MM.1S (cell line): ENCODE data around the gene MAP3K19.

Source experiments
- DNase-seq: peaks from one replicate; pipeline ENCODE4 v3.0.0-alpha.2; 2015
- H2AFZ ChIP-seq: fragments of 300-600 bp; sonication (generic); 2 replicates; pipeline ENCODE4 v1.6.0; 2016; ENCODE audit warnings: antibody characterized with exemption, low read length
- H3F3A ChIP-seq: fragments of 300-600 bp; sonication (generic); 2 replicates; pipeline ENCODE4 v1.6.1; 2016; ENCODE audit warnings: mild to moderate bottlenecking, antibody characterized with exemption, low read length, moderate library complexity, mixed read lengths; ENCODE audit not compliant: insufficient read depth
- H3K27ac ChIP-seq: fragments of 300-600 bp; sonication (generic); 2 replicates; pipeline ENCODE4 v1.5.1; 2016; ENCODE audit warnings: mild to moderate bottlenecking, low read length
- H3K27me3 ChIP-seq: fragments of 300-600 bp; sonication (generic); replicated peaks from 2 replicates; pipeline ENCODE4 v1.6.0; 2016; ENCODE audit warnings: low read length; ENCODE audit not compliant: insufficient read depth
- H3K36me3 ChIP-seq: fragments of 300-600 bp; sonication (generic); replicated peaks from 2 replicates; pipeline ENCODE4 v1.6.1; 2016; ENCODE audit warnings: mild to moderate bottlenecking, low read length, mixed read lengths; ENCODE audit not compliant: insufficient read depth
- H3K4me1 ChIP-seq: fragments of 300-600 bp; sonication (generic); 2 replicates; pipeline ENCODE4 v1.6.1; 2016; ENCODE audit warnings: low read length, mixed read lengths
- H3K4me2 ChIP-seq: fragments of 300-600 bp; sonication (generic); 2 replicates; pipeline ENCODE4 v1.6.0; 2016; ENCODE audit warnings: low read depth, low read length
- H3K4me3 ChIP-seq: fragments of 300-600 bp; sonication (generic); 2 replicates; pipeline ENCODE4 v1.5.1; 2016; ENCODE audit warnings: low read length, mixed read lengths
- H3K79me2 ChIP-seq: fragments of 300-600 bp; sonication (generic); 2 replicates; pipeline ENCODE4 v1.6.1; 2016; ENCODE audit warnings: mixed run types, low read length, mixed read lengths
- H3K9ac ChIP-seq: fragments of 300-600 bp; sonication (generic); 2 replicates; pipeline ENCODE4 v1.6.1; 2016; ENCODE audit warnings: low read length, mixed read lengths
- H3K9me2 ChIP-seq: fragments of 300-600 bp; sonication (generic); replicated peaks from 2 replicates; pipeline ENCODE4 v1.6.1; 2016; ENCODE audit warnings: mild to moderate bottlenecking, low read length, mixed read lengths; ENCODE audit not compliant: insufficient read depth
- H3K9me3 ChIP-seq: fragments of 300-600 bp; sonication (generic); replicated peaks from 2 replicates; pipeline ENCODE4 v1.6.1; 2016; ENCODE audit warnings: mild to moderate bottlenecking, low read length, mixed read lengths; ENCODE audit not compliant: insufficient read depth
- H4K20me1 ChIP-seq: fragments of 300-600 bp; sonication (generic); 2 replicates; pipeline ENCODE4 v1.6.1; 2016; ENCODE audit warnings: mild to moderate bottlenecking, low read length, moderate library complexity, mixed read lengths; ENCODE audit not compliant: insufficient read depth
- EZH2 ChIP-seq: fragments of 300-600 bp; sonication (generic); optimal IDR thresholded peaks from 2 replicates; pipeline ENCODE3; 2017; ENCODE audit warnings: low read depth, mild to moderate bottlenecking, antibody characterized with exemption, low read length, mixed read lengths
- EZH2phosphoT487 ChIP-seq: fragments of 300-600 bp; sonication (generic); IDR thresholded peaks from 2 replicates; pipeline ENCODE4 v1.6.1; 2018; ENCODE audit warnings: antibody characterized with exemption, low read length
- TF ChIP-seq, protein P1 (sequence below): fragments of 300-600 bp; sonication (generic); IDR thresholded peaks from 2 replicates; pipeline ENCODE4 v1.5.1; 2016; ENCODE audit warnings: antibody characterized with exemption, low read length, mixed read lengths

MAP3K19 gene

GRCh38 chr2:135094508-135094907, 47.3 kb upstream of the MAP3K19 start:
- H2AFZ ChIP-seq: no peak overlapping the region

DNA sequence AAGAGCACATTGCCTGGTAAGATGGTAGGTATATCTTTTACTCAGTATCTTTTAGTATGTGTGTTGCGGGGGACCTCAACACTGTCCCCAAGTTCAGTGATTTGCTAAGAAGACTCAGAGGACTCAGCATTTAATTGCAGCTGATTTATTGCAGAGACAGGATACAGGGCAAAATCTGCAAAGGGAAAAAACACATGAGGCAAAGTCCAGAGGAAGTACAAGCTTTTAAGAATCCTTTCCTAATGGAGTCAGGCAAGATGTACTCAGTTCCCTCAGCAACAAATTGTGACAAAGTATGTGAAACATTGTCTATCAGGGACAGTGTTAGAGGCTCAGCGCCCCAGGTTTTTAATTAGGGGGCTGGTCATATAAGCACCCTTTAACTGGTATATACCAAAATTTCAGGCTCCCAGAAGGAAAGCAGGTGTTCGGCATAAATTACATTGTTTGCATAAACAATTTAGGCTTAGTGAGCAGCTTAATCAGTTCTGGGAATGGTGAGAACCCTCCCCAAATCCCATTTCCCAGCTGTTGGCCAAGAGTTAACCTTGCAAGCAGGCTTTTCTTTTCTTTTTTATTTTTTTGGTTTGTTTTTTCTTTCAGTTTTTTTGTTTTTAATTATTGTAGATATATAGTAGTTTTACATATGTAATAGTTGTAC, 46.6 kb upstream of the MAP3K19 start:
- Histone ChIP-seq H4K20me1 (no peaks in the 10 kb centered on the region), H3F3A (no peaks in the 10 kb centered on the region), H3K4me3 (no peak overlapping the region), H3K79me2 (no peaks in the 10 kb centered on the region), H3K36me3 (no peaks in the 10 kb centered on the region; the same call in 1 of the 2 replicates), H3K9me3 (no peaks in the 10 kb centered on the region), H3K27ac (no peak overlapping the region), H2AFZ (no peak overlapping the region), H3K9ac (no peak overlapping the region), H3K4me2 (no peak overlapping the region), H3K27me3 (no peaks in the 10 kb centered on the region), H3K4me1 (no peaks in the 10 kb centered on the region; the same call in none of the 2 replicates), H3K9me2 (no peaks in the 10 kb centered on the region)
- TF ChIP-seq EZH2phosphoT487 (no peak), EZH2 (no peak)
- TF ChIP-seq, protein P1, sequence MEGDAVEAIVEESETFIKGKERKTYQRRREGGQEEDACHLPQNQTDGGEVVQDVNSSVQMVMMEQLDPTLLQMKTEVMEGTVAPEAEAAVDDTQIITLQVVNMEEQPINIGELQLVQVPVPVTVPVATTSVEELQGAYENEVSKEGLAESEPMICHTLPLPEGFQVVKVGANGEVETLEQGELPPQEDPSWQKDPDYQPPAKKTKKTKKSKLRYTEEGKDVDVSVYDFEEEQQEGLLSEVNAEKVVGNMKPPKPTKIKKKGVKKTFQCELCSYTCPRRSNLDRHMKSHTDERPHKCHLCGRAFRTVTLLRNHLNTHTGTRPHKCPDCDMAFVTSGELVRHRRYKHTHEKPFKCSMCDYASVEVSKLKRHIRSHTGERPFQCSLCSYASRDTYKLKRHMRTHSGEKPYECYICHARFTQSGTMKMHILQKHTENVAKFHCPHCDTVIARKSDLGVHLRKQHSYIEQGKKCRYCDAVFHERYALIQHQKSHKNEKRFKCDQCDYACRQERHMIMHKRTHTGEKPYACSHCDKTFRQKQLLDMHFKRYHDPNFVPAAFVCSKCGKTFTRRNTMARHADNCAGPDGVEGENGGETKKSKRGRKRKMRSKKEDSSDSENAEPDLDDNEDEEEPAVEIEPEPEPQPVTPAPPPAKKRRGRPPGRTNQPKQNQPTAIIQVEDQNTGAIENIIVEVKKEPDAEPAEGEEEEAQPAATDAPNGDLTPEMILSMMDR: no peak
- no peak for DNase-seq

More at GRCh38 chr2:135094508-135094907, 47.3 kb upstream of the MAP3K19 start:
- Histone ChIP-seq H3K36me3 (no peaks in the 10 kb centered on the region; the same call in 1 of the 2 replicates), H3K79me2 (no peaks in the 10 kb centered on the region), H3K4me3 (no peak overlapping the region), H3K4me1 (no peaks in the 10 kb centered on the region; the same call in none of the 2 replicates), H3K27ac (no peak overlapping the region), H3K4me2 (no peak overlapping the region), H3K9me3 (no peaks in the 10 kb centered on the region), H3K9ac (no peak overlapping the region), H3K9me2 (no peaks in the 10 kb centered on the region), H3K27me3 (no peaks in the 10 kb centered on the region), H3F3A (no peaks in the 10 kb centered on the region), H4K20me1 (no peaks in the 10 kb centered on the region)
- TF ChIP-seq EZH2phosphoT487 (no peak), EZH2 (no peak)
- TF ChIP-seq, protein P1: no peak
- no peak for DNase-seq

DNA sequence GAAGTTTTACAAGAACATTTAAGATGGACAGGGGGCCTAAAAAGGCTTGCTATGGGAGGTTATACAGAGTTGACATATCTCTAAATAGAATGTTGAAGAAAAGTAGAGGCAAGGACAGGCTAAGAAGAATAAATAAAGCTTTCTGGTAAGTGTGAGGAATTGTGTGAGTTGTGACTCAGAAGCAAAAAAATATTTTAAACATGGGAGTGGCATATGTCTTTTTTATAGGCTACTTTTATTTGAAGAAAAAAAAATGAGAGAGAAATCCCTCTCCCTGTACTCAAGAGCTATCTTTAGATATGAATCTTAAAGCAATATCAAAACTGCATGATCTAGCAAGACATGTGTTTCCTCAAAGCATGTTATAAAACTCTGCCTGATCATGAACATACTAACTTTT, 45.9 kb upstream of the MAP3K19 start:
- Histone ChIP-seq H4K20me1 (no peaks in the 10 kb centered on the region), H3K4me2 (no peak overlapping the region), H2AFZ (no peak overlapping the region), H3K27me3 (no peaks in the 10 kb centered on the region), H3K9me2 (no peaks in the 10 kb centered on the region), H3K4me3 (no peak overlapping the region), H3K9me3 (no peaks in the 10 kb centered on the region), H3K4me1 (no peaks in the 10 kb centered on the region; the same call in none of the 2 replicates), H3K79me2 (no peaks in the 10 kb centered on the region), H3K9ac (no peak overlapping the region), H3K27ac (no peak overlapping the region), H3K36me3 (no peaks in the 10 kb centered on the region; the same call in 1 of the 2 replicates), H3F3A (no peaks in the 10 kb centered on the region)
- TF ChIP-seq EZH2phosphoT487 (no peak), EZH2 (no peak)
- TF ChIP-seq, protein P1: no peak
- no peak for DNase-seq
